ENCODE results near the gene TM9SF4.
"Not testable (repeated sequence)": the region's sequence is repeated elsewhere in the genome, so short reads cannot be mapped to it uniquely, and the experiment has no call there.

TM9SF4 gene

DNA sequence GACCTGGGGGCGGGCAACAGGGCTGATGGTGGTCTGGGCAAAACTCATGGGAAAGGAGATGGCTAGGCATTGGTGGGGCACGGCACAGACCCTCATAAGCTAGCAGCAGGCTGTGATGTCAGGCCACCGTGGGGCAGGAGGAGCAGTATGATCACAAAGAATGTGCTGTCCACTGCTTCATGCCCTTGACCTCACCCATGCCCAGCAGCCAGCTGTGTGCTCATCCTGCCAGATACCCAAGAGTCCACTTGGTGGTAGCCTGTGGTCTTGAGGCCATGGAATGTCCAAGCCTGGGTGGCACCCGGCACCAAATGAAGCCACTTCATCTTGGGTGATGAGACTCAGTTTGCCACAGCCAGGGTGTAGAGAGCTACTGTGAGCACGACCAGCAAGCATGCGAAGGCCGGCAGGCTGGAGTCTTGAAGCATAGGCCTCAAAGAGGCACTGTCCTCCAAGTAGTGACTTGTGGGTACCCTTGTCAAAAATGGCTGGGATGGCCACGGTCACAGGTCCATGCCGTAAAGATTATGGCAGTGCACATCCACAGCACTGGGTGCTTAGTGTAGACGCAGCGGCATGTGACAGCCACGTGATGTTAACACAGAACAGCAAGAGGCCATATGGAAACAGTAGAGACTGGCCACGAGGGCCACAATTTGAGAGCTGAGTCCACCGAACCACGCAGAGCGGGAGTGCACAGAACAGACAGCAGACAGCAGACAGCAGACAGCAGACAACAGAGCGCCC, 79.0 kb downstream of the TM9SF4 start:
- DNase-seq (ENCODE audit: low read depth, low spot score) = no peak

DNA sequence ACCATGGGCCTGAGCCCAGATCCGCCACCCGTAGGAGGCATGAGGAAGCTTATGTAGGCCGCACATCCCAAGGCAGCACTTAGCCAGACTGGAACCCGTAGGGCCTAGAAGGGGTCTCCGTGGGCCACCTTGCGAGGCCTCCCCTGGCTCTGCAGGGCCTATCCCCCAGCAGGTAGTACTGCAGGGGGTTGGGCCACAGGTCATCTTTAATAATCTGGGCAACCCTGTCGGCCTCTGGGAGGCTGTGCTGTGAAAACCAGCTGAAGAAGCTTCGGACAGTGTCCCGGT, 79.6 kb downstream of the TM9SF4 start:
- DNase-seq (ENCODE audit: low read depth, low spot score) = no peak

DNA sequence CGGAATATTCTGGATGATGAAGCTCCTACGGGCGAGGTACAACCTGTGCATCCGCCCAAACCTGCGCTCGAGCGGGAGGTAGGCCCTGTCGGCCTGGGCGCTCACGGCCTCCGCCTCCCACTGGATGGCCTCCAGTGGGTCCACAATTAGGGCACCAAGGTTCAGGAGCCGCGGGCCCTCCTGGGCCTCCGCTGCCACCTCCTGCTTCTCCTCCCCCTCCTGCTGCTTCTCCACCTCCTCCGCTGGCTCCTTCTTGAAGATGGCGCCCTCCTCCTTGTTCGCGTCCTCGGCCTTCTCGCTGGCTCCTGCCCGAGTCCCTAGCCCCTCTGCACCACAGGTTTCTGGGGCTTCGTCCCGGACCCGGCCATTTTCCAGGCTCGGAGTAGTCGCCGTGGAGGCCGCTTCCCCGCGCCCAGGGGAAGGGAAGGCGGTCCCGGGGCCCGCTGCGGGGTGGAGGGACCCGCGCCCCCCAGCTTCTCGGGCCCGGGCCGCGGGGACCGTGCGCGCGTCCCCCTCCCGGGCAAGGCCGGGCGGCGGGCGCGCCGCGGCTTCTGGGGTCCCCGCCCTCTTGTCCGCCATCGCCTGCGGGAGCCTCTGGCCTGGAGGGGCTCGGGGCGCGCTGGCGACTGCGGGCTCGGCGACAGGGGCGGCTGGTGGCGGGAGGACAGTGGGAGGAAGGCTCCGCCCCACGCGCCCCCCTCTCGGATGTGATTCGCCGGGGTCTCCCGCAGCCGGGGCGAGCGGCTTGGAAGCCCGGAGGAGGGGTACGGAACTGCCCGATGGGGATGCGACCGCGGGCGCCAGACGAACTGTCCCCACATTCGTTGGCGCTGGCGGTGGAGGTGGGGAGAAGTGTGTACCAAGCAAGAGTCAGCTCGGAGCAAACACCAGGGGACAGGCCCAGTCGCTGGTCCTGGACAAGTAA, 80.4 kb downstream of the TM9SF4 start:
- no peak for DNase-seq (ENCODE audit: low read depth, low spot score)

DNA sequence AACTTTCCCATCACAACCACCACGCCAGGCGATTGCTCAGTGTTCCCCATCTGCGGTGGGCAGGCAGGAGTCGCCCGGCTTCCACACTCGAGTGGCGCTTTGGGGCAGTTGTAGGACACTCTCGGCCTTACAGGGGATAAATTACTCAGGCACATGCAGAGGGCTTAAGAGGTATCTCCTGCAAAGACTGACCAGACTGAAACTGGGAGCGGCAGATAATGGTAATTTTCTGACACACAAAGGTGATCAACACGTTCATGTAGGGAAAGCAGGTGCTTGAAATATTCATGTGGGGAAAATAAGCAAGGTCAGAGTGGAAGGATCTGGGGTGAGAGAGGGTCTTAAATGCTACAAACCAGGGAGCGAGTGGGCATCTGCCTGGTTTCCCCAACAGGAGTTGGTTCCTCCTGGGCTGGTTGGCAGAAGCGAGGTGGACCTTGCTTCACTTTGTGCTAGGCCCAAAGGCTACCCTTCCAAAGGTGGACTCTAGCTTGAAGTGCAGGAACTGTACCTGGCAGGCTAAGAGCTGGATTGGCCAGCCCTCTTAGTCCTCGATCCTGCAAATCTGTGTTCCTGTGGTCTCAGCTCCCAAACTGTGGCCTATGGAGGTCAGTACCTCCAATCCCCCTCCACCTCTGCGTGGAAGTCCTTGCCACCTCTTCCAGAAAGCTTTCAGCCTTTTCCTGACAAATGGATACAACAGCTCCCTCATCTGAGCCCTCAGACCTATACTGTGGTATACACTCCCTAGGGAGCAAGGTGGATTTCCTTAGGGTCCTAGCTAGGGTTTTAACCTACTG, 81.3 kb downstream of the TM9SF4 start:
- no peak for DNase-seq (ENCODE audit: low read depth, low spot score)

DNA sequence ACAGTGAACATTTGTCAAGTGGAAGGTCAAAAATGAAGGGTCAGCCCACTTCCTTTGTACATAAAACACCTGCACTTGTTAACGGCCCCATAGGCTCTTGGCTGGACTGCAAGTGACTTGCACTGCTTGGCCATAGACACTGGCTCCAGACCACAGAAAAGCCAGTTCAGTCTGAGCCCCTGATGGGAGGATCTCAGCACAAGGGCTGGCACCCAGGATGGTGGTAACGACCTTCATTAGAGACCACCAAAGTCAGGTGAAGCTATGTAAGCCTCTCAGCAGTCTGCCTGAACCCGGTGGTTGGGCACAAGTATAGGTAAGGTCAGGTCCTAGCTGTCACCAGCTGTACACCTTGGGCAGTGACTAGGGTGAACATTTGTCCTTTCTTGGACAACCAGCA, 81.9 kb downstream of the TM9SF4 start:
- no peak for DNase-seq (ENCODE audit: low read depth, low spot score)

DNA sequence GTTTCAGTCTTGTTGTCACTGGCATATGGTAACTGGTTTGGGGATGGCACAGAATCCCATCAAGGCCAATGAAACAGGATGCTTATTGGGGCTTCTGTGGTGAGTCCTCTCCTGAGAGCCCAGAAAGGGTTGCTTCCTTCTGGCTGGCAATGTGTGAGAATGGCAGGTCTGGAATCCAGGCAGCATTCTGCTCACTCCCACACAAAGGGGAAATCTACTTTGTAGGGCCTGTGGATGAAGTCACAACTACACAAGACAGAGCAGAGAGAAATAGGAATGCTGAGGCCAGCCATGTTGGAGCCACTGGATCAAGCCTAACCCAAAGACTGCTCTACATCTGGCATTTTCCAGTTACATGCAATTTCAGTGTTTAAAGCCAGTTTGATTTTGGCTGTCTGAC, 82.4 kb downstream of the TM9SF4 start:
- DNase-seq (ENCODE audit: low read depth, low spot score) = no peak

DNA sequence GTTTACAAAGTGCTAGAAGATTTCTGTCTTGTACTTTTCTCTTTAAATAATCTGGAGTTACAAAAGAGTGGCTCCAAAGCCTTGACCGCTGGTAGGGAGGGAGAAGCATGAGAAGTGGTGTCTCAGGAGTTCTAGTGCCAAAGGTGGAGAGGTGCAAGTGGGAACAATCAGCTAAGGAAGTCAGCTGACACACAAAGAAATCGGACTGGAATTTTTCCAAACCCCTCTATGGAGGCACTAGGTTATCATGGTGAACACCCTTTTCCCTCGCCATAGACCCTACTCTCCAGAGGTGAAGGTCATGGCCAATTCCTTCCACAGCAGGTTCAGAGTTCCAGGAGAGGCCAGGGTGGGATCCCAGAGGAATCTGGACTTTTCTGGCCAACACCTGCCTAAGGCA, 83.2 kb downstream of the TM9SF4 start:
- DNase-seq (ENCODE audit: low read depth, low spot score) = no peak

DNA sequence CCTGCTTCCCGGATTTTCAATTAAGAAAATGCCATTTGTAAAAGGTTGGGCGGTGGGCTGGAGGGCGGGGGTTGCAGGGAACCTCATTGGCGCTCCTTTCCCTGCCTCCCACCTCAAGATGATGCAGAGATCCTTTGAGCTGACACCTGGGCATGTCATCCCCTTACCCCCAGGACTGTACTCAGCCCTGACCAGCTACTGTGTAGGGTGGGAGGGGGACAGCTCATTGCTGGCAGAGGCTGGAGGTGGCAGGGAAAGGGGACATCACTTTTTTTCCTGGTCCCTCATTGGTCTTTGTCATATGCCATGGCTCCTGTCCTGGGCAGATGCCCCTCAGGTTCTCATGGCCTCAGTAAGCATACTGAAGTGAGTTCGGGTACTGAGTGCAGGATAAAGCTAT, 83.8 kb downstream of the TM9SF4 start:
- DNase-seq (ENCODE audit: low read depth, low spot score) = not testable (repeated sequence)

DNA sequence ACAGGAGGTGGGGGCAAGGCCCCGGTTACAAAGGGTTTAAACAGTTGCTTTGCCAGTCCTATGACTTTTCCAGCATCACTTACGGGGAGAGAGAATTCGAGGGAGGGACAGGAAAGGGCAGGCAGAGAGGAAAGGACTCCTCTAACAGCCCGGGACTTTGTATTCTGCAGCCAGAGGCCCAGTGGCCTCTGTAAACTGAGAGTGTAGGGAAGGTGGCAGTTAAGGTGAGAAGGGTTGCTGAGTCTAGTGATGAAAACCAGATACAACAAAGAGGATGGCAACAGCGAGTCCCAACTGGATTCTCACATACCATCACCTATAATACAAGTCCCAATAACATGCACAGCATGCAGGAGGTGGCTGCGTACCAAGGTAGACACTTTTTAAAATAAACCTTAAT, 84.5 kb downstream of the TM9SF4 start:
- DNase-seq (ENCODE audit: low read depth, low spot score) = no peak

DNA sequence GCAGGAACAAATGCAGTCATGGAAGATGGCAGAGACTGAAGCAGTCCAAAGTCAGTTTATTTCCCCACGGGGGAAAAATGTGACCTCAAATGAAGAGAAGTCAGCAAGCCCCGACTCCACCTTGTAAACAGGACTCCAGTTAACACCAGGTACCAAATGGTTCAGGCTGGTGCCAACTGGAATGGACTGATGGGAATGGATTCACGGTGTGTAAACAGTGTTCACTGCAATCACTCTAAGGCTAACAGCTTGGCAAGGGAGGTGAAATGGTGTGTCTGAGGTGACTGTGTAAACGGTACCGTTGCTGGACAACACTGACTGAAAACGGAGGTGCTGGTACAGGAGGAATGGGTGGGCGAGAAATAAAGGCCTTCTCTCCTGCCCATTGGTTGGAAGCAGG, 86.1 kb downstream of the TM9SF4 start:
- DNase-seq (ENCODE audit: low read depth, low spot score) = no peak

DNA sequence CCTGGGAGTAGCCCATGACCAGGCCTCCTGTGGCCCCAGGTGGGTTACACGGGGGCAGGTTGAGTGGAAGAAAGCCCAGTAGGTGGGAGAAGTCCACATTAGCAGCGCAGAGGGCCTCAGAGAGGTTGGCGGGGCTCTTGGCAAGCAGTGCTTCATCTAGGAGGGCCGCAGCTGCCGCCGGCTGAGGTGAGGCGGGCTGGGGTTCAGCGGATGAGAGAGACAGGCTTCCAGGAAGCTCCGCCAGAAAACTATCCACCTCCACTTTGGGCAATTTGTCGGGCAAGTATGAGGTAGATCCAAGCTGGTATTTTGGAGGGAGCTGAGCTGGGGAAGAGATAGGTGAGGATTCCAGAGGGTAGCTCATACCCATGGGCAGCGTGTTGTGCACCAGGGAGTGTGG, 87.1 kb downstream of the TM9SF4 start:
- DNase-seq (ENCODE audit: low read depth, low spot score) = not testable (repeated sequence)

DNA sequence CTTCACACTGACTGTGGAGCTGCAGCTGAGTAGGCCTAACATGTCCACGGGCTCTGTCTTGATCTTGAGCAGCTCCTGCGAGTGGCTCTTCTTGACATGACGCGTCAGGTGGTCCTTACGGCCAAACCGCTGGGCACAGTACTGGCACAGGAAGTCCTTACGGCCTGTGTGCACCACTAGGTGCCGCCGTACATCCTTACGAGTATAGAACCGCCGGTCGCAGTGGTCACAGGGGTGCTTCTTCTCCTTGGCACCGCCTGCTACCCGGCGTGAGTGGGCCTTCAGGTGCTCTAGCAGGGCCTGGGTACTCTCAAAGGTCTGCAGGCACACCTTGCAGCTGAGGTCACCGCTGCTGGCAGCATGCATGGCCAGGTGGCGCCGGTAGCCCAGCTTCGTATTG, 87.6 kb downstream of the TM9SF4 start:
- not testable (repeated sequence) for DNase-seq (ENCODE audit: low read depth, low spot score)

DNA sequence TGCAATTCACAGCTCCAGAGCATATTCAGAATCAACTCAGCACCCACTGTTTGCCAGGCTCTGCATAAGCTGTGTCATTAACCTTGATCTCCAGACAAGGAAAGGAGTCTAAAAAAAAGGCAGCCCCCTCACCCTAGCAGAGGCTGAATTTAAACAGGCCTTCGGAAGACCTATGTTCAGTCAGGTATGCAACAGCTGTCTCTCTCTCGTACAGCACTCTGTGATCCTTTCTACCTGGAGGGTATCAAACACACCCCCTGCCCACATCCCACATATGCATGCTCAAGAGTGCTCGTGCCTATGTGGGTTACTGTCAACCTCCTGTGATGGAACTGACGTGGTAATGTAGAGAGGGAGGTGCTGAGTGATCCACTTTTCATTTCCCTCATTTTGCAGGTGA, 89.5 kb downstream of the TM9SF4 start:
- DNase-seq (ENCODE audit: low read depth, low spot score) = no peak

DNA sequence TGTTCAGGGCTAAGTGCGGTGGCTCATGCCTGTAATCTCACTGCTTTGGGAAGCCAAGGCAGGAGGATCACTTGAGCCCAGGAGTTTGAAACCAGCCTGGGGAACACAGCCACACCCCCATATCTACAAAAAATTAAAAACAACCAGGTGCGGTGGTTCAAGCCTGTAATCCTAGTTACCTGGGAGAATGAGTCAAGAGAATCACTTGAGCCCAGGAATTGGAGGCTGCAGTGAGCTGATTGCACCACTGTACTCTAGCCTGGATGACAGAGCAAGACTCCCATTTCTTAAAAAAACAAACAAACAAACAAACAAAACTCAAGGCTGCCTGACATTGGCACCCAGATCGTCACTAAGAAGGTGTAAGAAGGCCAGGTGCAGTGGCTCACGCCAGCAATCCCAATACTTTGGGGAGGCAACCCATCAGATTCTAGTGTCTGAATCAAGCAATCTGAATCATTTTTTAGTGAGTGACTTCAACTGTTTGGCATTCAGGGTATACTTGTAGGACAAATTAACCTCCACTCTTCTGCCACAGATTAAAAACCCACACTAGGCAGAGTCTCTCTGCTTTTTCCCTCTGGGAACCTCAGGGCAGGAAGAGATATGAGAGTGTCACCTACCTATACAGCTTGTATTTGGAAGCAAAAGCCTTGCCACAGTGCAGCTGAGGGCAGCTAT, 91.9 kb downstream of the TM9SF4 start:
- no peak for DNase-seq (ENCODE audit: low read depth, low spot score)

DNA sequence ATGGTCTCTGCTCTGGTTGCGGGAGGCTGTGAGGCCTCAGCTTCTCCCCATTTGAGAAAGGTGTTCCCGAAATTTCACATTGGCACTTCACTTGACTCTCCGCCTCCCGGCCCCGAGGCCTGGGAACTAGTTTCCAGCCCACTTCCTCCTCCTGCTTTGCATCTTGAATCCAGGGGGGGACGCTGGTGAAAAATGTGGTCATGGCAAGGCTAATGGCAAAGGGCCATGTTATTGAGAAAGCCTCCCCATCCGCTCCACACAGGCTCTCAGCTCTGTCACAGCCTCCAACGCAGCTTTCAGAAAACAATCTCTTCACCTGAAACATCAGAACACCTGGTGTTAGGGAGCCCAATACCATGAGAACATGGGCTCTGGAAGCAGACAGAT, 92.5 kb downstream of the TM9SF4 start:
- no peak for DNase-seq (ENCODE audit: low read depth, low spot score)

DNA sequence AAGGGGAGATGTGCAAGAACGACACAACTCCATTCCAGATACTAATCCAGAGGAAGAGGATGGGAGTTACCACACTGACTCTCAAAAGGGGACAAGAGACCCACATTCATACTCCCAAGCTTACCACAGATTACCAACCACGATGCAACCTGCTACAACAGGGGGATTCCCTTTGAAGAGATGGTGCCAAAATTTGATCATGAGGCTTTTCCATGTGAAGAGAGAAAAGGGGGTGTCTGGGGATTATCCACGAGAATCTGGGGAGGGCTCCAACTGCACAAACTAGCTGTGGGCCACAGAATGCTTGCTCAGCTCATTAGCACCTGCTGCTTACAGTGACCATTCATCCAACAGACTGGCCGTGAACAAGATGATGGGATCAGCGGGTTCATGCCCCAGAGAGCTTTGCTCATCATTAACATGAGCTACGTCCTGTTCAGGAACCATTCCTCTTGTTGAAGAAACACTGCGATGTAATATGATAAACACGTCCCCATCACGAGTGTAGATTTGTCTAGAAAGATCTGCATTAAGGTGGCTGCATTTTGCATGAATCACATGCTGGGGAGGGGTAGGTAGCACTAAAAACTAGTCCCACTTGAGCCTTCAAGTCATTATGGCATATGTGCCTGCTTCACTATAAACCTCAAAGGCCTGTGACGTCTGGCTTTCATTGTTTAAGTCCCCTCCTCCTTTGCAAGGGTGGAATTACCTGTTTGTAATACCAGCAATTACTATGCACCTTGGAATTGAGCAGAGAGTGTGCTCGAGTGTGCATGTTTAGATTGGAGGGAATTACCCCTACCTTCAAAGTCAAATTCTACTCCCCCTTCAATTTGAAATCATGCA, 94.1 kb downstream of the TM9SF4 start:
- no peak for DNase-seq (ENCODE audit: low read depth, low spot score)

DNA sequence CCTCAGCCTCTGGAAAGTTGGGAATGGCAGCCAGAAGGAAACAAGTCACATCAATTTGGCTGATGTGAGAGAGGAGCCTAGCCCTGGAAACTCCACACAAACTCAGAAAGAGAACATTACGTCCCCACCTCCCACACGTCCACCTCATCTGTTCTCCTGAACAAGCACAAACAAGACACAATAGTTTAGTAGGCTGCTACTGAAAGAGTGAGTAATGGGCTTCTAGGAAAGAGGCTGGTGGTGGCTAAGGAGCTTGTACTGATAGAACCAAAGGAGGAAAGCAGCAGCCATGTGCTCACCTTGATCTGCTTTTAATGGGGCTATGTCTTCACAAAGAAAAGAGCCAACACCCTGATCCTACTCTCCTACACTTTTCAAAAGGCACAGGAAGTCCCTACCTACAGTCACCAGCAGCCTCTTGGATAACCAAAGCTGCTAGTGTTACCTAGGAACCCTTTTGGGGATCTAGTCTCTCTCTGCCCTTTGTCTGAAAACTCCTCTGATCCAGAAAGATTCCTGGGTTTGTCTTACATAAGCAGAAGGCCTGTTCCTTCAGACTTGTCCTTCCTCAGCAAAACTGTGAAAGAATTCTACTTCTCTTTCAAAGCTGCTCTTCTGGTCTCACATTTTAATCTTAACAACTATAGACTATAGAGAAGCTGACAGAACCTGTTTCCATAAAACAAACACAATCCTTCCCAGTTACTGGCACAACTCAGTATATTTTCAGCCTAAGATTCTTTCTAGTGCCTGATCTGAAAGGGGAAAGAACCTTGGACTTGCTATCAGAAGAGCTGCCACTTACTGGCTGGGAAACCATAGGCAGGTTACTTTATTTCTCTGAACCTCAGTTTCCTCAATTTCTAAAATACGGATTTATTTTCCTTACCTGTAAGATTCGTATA, 94.9 kb downstream of the TM9SF4 start:
- DNase-seq (ENCODE audit: low read depth, low spot score) = peak; percentile 64

DNA sequence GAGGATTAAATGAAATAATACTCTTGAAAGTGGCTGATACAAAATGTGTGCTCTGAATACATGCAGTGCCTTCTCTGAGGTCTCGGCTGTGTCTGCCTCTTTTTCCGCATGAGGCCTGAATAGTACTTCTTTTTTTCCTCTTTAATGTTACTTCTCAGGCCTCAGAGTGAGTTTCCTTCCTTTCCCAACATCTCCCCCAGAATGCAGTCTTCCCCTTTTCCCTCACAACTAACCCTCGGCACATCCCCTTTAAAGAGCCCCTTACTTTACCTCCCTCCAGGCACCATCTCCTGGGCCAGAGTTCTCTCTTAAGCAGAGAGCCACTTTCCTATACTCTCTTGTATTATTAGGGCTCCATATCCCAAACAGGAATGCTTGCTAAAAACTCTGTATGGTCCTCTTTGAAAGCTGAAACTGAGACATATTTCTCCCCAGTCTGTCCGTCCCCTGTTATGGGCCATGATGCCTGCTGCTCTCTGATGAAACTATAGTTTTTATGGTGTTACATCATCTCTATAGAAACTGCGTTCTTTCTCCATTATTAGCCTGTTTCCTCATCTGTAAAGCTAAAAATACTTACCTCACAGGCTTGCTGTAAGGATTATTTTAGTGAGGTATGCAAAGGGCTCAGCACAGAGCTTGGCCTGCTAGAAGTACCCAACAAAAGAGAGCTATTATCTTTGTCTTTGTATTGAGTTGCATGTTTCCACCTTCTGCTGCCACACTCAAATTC, 95.8 kb downstream of the TM9SF4 start:
- DNase-seq (ENCODE audit: low read depth, low spot score) = no peak
